HG02885 (cell line): Measurements from ENCODE around the gene FAXDC2.

Experiments used
- ATAC-seq: cut with Tn5 transposase; IDR thresholded peaks from one replicate; pipeline ENCODE4 v1.9.1; 2021; ENCODE audit warnings: mild to moderate bottlenecking; ENCODE audit not compliant: unreplicated experiment, poor library complexity

The FAXDC2 gene

DNA sequence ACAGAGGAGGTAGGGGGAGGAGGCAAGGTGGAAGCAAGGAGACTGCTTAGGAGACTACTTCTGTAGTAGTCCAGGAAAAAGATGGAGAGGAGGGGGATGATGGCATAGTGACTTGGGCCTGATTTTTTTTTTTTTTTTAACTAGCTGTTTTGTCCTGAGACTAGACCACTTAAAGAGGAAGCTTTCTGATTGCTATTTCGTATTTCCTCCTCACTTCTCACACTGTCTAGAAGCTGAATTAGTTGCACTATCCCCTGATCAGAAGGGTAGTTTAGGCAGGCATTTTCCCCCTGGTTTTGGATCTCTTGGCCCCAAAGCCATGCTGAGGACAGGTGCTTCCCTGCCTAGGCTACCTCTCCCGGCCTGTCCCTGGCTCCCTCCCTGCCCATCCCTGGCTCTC is 80.3 kb downstream of the FAXDC2 start:
- ATAC-seq, result peak; percentile 32
